Smooth muscle cell (in vitro differentiated cells): ENCODE data around the gene CRADD. TPM values are rescaled to one million over a fixed set of nuclear protein-coding genes. Genes with fewer than 3 reads are reported as not detected.

Experiments
- DNase-seq: peaks from one replicate; lab custom pipeline; 2025; ENCODE audit not compliant: unreplicated experiment; lab: John Stamatoyannopoulos, UW
- H2AFZ ChIP-seq: fragments of 200-600 bp; sonication (generic); 2 replicates; pipeline ENCODE4 v1.6.0; 2016; ENCODE audit warnings: antibody characterized with exemption, low read depth, mild to moderate bottlenecking
- H3F3A ChIP-seq: fragments of 200-600 bp; sonication (generic); 2 replicates; pipeline ENCODE4 v1.6.0; 2017; ENCODE audit warnings: antibody characterized with exemption, low read depth
- H3K27ac ChIP-seq: fragments of 200-600 bp; sonication (generic); 2 replicates; pipeline ENCODE4 v1.5.1; 2016; ENCODE audit warnings: low read depth, mild to moderate bottlenecking
- H3K27me3 ChIP-seq: fragments of 200-600 bp; sonication (generic); 2 replicates; pipeline ENCODE4 v1.6.1; 2016; ENCODE audit warnings: low read depth, mild to moderate bottlenecking
- H3K36me3 ChIP-seq: fragments of 200-600 bp; sonication (generic); 2 replicates; pipeline ENCODE4 v1.5.1; 2016; ENCODE audit warnings: low read depth
- H3K4me1 ChIP-seq: fragments of 200-600 bp; sonication (generic); 2 replicates; pipeline ENCODE4 v1.5.1; 2016; ENCODE audit warnings: low read depth
- H3K4me2 ChIP-seq: fragments of 200-600 bp; sonication (generic); 2 replicates; pipeline ENCODE4 v1.6.0; 2016; ENCODE audit warnings: mild to moderate bottlenecking
- H3K4me3 ChIP-seq: fragments of 200-600 bp; sonication (generic); 2 replicates; pipeline ENCODE4 v1.5.1; 2016; ENCODE audit warnings: mild to moderate bottlenecking
- H3K79me2 ChIP-seq: fragments of 200-600 bp; sonication (generic); 2 replicates; pipeline ENCODE4 v1.6.0; 2016; ENCODE audit warnings: low read depth, mild to moderate bottlenecking
- H3K9ac ChIP-seq: fragments of 200-600 bp; sonication (generic); 2 replicates; pipeline ENCODE4 v1.6.0; 2016; ENCODE audit warnings: low read depth
- H3K9me3 ChIP-seq: fragments of 200-600 bp; sonication (generic); replicated peaks from 2 replicates; pipeline ENCODE4 v1.5.1; 2016; ENCODE audit warnings: low read depth
- H4K20me1 ChIP-seq: fragments of 200-600 bp; sonication (generic); 2 replicates; pipeline ENCODE4 v1.6.0; 2016; ENCODE audit warnings: low read depth
- WGBS: methylation state at CpG from one replicate; pipeline ENCODE4 v1.1.7; 2016; ENCODE audit warnings: low lambda C conversion rate; 5-methylcytosine and 5-hydroxymethylcytosine counted together
- polyA plus RNA-seq: library from polyadenylated mRNA; unstranded; fragments of >200 nt; fragmentation: Nextera tagmentation; extraction: Ambion mirVana; gene quantifications from 2 replicates; pipeline ENCODE4 v1.2.1, GENCODE V29; 2016
- total RNA-seq: library from RNA; depleted of rRNA; stranded (reverse); fragments of >200 nt; gene quantifications from 2 replicates; pipeline ENCODE4 v1.2.3, GENCODE V29; 2014
- TF ChIP-seq, protein P1 (sequence below): fragments of 200-600 bp; sonication (generic); IDR thresholded peaks from 2 replicates; pipeline ENCODE4 v1.5.1; 2017; ENCODE audit warnings: borderline replicate concordance, mild to moderate bottlenecking, antibody characterized with exemption; ENCODE audit not compliant: insufficient read depth, poor library complexity, severe bottlenecking

CRADD gene
- total and polyA plus RNA-seq, 2 experiments from 2014 or later = 10.7 to 28.6 TPM

DNA sequence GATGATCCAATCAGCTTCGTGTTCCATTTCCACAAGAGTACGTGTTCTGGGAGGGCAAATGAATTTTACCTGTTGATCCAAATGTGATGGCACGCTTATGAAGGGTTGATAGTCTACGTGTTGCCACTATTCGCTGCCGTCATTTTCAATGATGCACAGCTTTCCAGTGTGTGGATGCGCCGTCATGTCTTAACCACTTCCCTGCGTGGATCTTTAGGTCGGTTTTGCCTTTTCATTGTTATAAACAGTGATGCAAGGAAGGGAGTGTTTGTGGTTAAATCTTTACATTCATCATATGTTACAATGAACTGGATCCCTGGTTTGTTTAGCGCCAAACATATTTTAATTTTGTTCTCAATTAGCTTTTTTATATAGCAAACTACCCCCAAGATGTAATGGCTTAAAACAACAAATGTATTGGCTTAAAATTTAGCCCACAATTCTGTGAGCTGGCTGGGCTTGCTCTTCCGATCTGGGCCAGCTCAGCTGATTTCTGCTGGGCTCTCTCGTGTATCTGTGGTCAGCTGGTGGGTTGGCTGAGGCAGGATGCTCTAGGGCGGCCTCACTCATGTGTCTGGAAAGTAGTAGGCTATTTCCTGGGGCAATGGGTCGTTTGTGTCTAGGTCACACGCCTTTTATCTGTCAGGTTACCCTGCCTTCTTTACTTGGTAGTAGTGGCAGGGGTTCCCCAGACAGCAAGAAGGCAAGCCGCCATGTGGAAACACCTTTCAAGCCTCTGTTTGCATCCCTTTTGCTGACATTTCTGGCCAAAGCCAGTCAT, 176.7 kb downstream of the CRADD start:
- H3K27ac ChIP-seq = no peak overlapping the region
- H3K9me3 ChIP-seq = no peaks in the 10 kb centered on the region
- H3K9ac ChIP-seq = no peak overlapping the region
- no peak overlapping the region for H3K4me3 ChIP-seq
- TF ChIP-seq, protein P1, sequence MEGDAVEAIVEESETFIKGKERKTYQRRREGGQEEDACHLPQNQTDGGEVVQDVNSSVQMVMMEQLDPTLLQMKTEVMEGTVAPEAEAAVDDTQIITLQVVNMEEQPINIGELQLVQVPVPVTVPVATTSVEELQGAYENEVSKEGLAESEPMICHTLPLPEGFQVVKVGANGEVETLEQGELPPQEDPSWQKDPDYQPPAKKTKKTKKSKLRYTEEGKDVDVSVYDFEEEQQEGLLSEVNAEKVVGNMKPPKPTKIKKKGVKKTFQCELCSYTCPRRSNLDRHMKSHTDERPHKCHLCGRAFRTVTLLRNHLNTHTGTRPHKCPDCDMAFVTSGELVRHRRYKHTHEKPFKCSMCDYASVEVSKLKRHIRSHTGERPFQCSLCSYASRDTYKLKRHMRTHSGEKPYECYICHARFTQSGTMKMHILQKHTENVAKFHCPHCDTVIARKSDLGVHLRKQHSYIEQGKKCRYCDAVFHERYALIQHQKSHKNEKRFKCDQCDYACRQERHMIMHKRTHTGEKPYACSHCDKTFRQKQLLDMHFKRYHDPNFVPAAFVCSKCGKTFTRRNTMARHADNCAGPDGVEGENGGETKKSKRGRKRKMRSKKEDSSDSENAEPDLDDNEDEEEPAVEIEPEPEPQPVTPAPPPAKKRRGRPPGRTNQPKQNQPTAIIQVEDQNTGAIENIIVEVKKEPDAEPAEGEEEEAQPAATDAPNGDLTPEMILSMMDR = no peak
- H3K4me1 ChIP-seq = no peaks in the 10 kb centered on the region
- H4K20me1 ChIP-seq = no peaks in the 10 kb centered on the region
- DNase-seq = no peak
- no peaks in the 10 kb centered on the region for H3K27me3 ChIP-seq
- H3K36me3 ChIP-seq = no peaks in the 10 kb centered on the region
- WGBS = 80% methylated on average over 17 of the region's 17 CpGs
- H2AFZ ChIP-seq = no peak overlapping the region
- H3K4me2 ChIP-seq = no peak overlapping the region
- no peaks in the 10 kb centered on the region for H3K79me2 ChIP-seq
- H3F3A ChIP-seq = no peaks in the 10 kb centered on the region

DNA sequence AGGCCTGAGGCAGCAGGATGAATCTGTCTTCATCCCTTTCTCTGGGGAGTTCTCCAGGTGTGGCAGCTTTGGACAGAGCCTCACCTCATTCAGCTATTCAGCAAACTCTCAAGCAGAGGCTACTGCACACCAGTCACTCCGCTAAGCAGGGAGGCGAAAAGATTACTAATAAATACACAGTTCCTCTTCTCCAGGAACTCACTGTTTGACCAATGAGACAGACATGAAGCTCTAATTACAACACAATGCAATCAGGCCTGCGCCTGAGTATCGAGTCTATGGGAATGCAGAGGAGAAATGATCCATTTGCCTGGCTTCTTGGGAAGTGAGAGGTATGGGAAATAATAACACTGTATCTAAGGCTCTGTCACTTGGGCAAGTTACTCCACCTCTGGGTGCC, 178.1 kb downstream of the CRADD start:
- H3K36me3 ChIP-seq = no peaks in the 10 kb centered on the region
- no peaks in the 10 kb centered on the region for H3K9me3 ChIP-seq
- H3K4me3 ChIP-seq = no peak overlapping the region
- no peak overlapping the region for H3K27ac ChIP-seq
- TF ChIP-seq, protein P1 = no peak
- no peaks in the 10 kb centered on the region for H3K4me1 ChIP-seq
- no peaks in the 10 kb centered on the region for H4K20me1 ChIP-seq
- H3K79me2 ChIP-seq = no peaks in the 10 kb centered on the region
- DNase-seq = no peak
- no peaks in the 10 kb centered on the region for H3F3A ChIP-seq
- H3K9ac ChIP-seq = no peak overlapping the region
- H3K4me2 ChIP-seq = no peak overlapping the region
- no peaks in the 10 kb centered on the region for H3K27me3 ChIP-seq
- WGBS = 93% methylated on average over 4 of the region's 4 CpGs
- H2AFZ ChIP-seq = no peak overlapping the region

DNA sequence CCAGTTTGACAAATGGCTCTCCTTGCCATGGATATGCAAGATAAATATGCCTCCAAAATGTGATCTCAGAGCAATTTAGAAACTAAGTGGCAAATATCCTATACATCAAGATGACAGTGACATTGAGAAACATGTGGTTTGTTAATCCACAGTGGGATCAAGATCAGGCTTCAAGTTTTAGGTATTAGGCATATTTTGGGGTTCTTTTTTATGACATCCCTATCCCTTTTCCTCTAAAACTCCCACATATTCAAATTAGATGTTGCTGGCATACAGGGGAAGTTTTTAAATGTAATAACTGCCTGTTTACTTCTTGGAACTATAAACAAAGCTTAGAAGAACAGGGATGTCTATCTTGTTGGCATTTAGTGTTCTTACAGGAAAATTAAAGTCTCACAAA, 179.4 kb downstream of the CRADD start:
- DNase-seq = no peak
- Histone ChIP-seq H3K79me2 (no peaks in the 10 kb centered on the region), H4K20me1 (no peaks in the 10 kb centered on the region), H3K27ac (no peak overlapping the region), H3K4me3 (no peak overlapping the region), H3K4me1 (no peaks in the 10 kb centered on the region), H3K9me3 (no peaks in the 10 kb centered on the region), H3K36me3 (no peaks in the 10 kb centered on the region), H3F3A (no peaks in the 10 kb centered on the region), H3K4me2 (no peak overlapping the region), H3K9ac (no peak overlapping the region), H3K27me3 (no peaks in the 10 kb centered on the region), H2AFZ (no peak overlapping the region)
- TF ChIP-seq, protein P1 = no peak

DNA sequence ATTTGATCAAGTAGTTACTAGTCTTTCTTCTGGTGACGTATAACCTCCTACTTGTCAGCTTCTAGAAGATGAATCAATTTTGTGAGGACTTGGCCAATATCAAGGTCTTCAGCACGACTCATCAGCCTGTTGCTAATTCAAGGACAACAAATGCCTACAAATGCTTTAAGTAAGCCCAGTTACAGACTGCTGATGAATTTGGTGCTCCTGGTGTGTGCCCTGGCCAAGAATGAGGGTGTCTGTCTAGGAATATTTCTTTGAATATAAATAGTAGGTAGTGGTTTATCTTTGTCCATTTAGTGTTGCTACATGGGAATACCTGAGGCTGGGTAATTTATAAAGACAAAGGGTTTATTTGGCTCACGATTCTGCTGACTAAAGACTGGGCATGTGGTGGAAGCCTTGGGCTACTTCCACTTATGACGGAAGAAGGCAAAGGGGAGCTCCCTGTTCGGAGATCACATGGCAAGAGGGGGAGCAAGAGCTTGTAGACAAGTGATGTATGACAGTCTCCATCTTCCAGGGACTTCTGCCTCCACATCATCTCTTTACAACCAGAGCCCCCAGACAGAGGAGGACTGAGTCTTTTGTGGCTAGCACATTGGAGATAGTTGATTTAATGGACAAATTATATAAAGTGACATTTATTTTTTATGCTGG, 180.2 kb downstream of the CRADD start:
- WGBS = 80% methylated on average over 5 of the region's 5 CpGs
- Histone ChIP-seq H3K27me3 (no peaks in the 10 kb centered on the region), H3K9me3 (no peaks in the 10 kb centered on the region), H3K4me1 (no peaks in the 10 kb centered on the region), H2AFZ (no peak overlapping the region), H4K20me1 (no peaks in the 10 kb centered on the region), H3K27ac (no peak overlapping the region), H3K4me2 (no peak overlapping the region), H3F3A (no peaks in the 10 kb centered on the region), H3K9ac (no peak overlapping the region), H3K4me3 (no peak overlapping the region), H3K36me3 (no peaks in the 10 kb centered on the region), H3K79me2 (no peaks in the 10 kb centered on the region)
- DNase-seq = no peak
- TF ChIP-seq, protein P1 = no peak
